CD14-positive monocyte (primary cell): ENCODE results near the gene FGF14. TPM values are rescaled to one million over a fixed set of nuclear protein-coding genes. Genes with fewer than 3 reads are reported as not detected.

ENCODE experiments used
- DNase-seq, 3 donors: peaks; one replicate each; pipeline ENCODE4 v3.0.0-alpha.2; 2011 to 2022
- H2AFZ ChIP-seq: 2 replicates; pipeline ENCODE4 v1.6.0; 2012; ENCODE audit warnings: mild to moderate bottlenecking, low read depth, low read length, inconsistent platforms; ENCODE audit not compliant: insufficient read depth, poor library complexity, severe bottlenecking
- H3K27ac ChIP-seq, 2 donors: 1 replicate in 1 of 2; 2 replicates in 1 of 2; pipeline ENCODE4 v1.5.1; 2012 to 2013; ENCODE audit warnings: low read length in 2 of 2, control low read depth in 1 of 2, inconsistent platforms in 1 of 2, low read depth in 1 of 2, mild to moderate bottlenecking in 1 of 2
- H3K27me3 ChIP-seq, 2 donors: one replicate each; pipeline versions ENCODE4 v1.6.0 to v1.6.1; 2011 to 2013; ENCODE audit warnings: low read length in 2 of 2; ENCODE audit not compliant: control insufficient read depth in 2 of 2, insufficient read depth in 2 of 2
- H3K36me3 ChIP-seq, 2 donors: replicated peaks in 1 of 2; 1 replicate in 1 of 2; 2 replicates in 1 of 2; pipeline versions ENCODE4 v1.5.1 to v1.6.1; 2012 to 2013; ENCODE audit warnings: low read length in 2 of 2, control low read depth in 1 of 2, inconsistent platforms in 1 of 2, mild to moderate bottlenecking in 1 of 2; ENCODE audit not compliant: insufficient read depth in 2 of 2, control insufficient read depth in 1 of 2
- H3K4me1 ChIP-seq, 2 donors: 1 replicate in 1 of 2; 2 replicates in 1 of 2; pipeline versions ENCODE4 v1.5.1 to v1.6.1; 2012 to 2013; ENCODE audit warnings: low read length in 2 of 2, control low read depth in 1 of 2, inconsistent platforms in 1 of 2, mild to moderate bottlenecking in 1 of 2, moderate library complexity in 1 of 2; ENCODE audit not compliant: insufficient read depth in 2 of 2, control insufficient read depth in 1 of 2
- H3K4me2 ChIP-seq: replicated peaks from 2 replicates; pipeline ENCODE3; 2012; ENCODE audit warnings: low read length, moderate library complexity, mild to moderate bottlenecking; ENCODE audit not compliant: poor library complexity, severe bottlenecking; ENCODE audit errors: extremely low read depth
- H3K4me3 ChIP-seq, 3 experiments: fragments of 200-600 bp in 1 of 3; sonication (generic) in 1 of 3; replicated peaks in 1 of 3; 1 replicate in 2 of 3; 2 replicates in 1 of 3; pipeline ENCODE4 v1.5.1; 2011 to 2013; ENCODE audit warnings: low read length in 3 of 3, mild to moderate bottlenecking in 3 of 3, control low read depth in 2 of 3, low read depth in 2 of 3, inconsistent platforms in 1 of 3, moderate library complexity in 1 of 3
- H3K79me2 ChIP-seq: 2 replicates; pipeline ENCODE4 v1.6.0; 2012; ENCODE audit warnings: mild to moderate bottlenecking, control low read depth, inconsistent platforms, low read length, moderate library complexity; ENCODE audit not compliant: insufficient read depth
- H3K9ac ChIP-seq: 2 replicates; pipeline ENCODE4 v1.6.0; 2017; ENCODE audit warnings: low read length, mild to moderate bottlenecking; ENCODE audit not compliant: insufficient read depth, poor library complexity, severe bottlenecking
- H3K9me3 ChIP-seq, 2 donors: replicated peaks in 1 of 2; 1 replicate in 1 of 2; 2 replicates in 1 of 2; pipeline versions ENCODE4 v1.5.1 to v1.6.1; 2012 to 2013; ENCODE audit warnings: low read length in 2 of 2, control low read depth in 1 of 2; ENCODE audit not compliant: control insufficient read depth in 1 of 2, insufficient read depth in 1 of 2
- H4K20me1 ChIP-seq: 2 replicates; pipeline ENCODE4 v1.6.0; 2012; ENCODE audit warnings: mild to moderate bottlenecking, low read length, control low read depth, moderate library complexity; ENCODE audit not compliant: insufficient read depth
- H3K27ac Mint-ChIP-seq, 7 donors: one replicate each; pipeline ENCODE4 v1.8.0; 2020; ENCODE audit warnings: mild to moderate bottlenecking in 7 of 7, mixed read lengths in 7 of 7, moderate library complexity in 6 of 7, inconsistent platforms in 2 of 7
- H3K27me3 Mint-ChIP-seq, 3 donors: one replicate each; pipeline ENCODE4 v1.8.0; 2021 to 2022; ENCODE audit warnings: low read depth in 3 of 3, mild to moderate bottlenecking in 3 of 3, mixed read lengths in 3 of 3, moderate library complexity in 3 of 3, inconsistent platforms in 1 of 3
- H3K36me3 Mint-ChIP-seq, 2 donors: one replicate each; pipeline ENCODE4 v1.8.0; 2020; ENCODE audit warnings: mixed read lengths in 2 of 2, inconsistent platforms in 1 of 2, mild to moderate bottlenecking in 1 of 2
- H3K4me1 Mint-ChIP-seq: one replicate; pipeline ENCODE4 v1.8.0; 2020; ENCODE audit warnings: mild to moderate bottlenecking, mixed read lengths
- H3K4me3 Mint-ChIP-seq, 2 donors: one replicate each; pipeline ENCODE4 v1.8.0; 2020; ENCODE audit warnings: mild to moderate bottlenecking in 2 of 2, mixed read lengths in 2 of 2, moderate library complexity in 1 of 2
- H3K9me3 Mint-ChIP-seq, 7 donors: one replicate each; pipeline ENCODE4 v1.8.0; 2020 to 2022; ENCODE audit warnings: mixed read lengths in 7 of 7, mild to moderate bottlenecking in 6 of 7, moderate library complexity in 6 of 7, inconsistent platforms in 2 of 7
- CTCF ChIP-seq: fragments of 200-600 bp; IDR thresholded peaks from one replicate; pipeline ENCODE4 v1.8.0; 2022; ENCODE audit warnings: antibody characterized with exemption, mild to moderate bottlenecking
- WGBS: methylation state at CpG from one replicate; pipeline ENCODE4 v1.1.5; 2013; ENCODE audit warnings: missing lambda C conversion rate; ENCODE audit not compliant: insufficient coverage; 5-methylcytosine and 5-hydroxymethylcytosine counted together
- intact Hi-C, 2 donors: fragments of 100-400 bp; cut with micrococcal nuclease; formaldehyde crosslinking; loops; one replicate each; pipeline versions ENCODE4 v1.15.0 to v1.15.1; 2023
- polyA plus RNA-seq, 3 donors: library from polyadenylated mRNA; depleted of rRNA in 1 of 3; unstranded in 2 of 3; stranded (reverse) in 1 of 3; fragments of 300-500 nt in 2 of 3; fragments of >200 nt in 1 of 3; fragmentation: Illumina TruSeq in 2 of 3; gene quantifications; 1 replicate in 2 of 3; 2 replicates in 1 of 3; pipeline ENCODE4 v1.2.3, GENCODE V29; 2012 to 2021

Gene FGF14
- polyA plus RNA-seq, 3 donors: not detected

GRCh38 chr13:102354011-102354410 is 47.8 kb downstream of the FGF14 start:
- no peak for DNase-seq
- no peak overlapping the region for H2AFZ ChIP-seq
- H3K4me2 ChIP-seq: no peak overlapping the region
- Mint-ChIP-seq H3K4me3 (no peak overlapping the region), H3K27me3 (peaks cover 1 to 2% (median 2%) of the 10 kb centered on the region in 3 donors), H3K9me3 (peaks cover 0 to 3% (median 0%) of the 10 kb centered on the region in 7 donors), H3K36me3 (no peaks in the 10 kb centered on the region), H3K27ac (no peak overlapping the region), H3K4me1 (no peaks in the 10 kb centered on the region)
- intact Hi-C loops: no loop called here
- WGBS: 89% methylated on average over 1 of the region's 1 CpG
- no peaks in the 10 kb centered on the region for H4K20me1 ChIP-seq
- TF ChIP-seq CTCF: no peak
- H3K4me3 ChIP-seq: no peak overlapping the region
- H3K79me2 ChIP-seq: no peaks in the 10 kb centered on the region
- no peak overlapping the region for H3K9ac ChIP-seq
- no peaks in the 10 kb centered on the region for H3K9me3 ChIP-seq
- no peak overlapping the region for H3K27ac ChIP-seq
- no peaks in the 10 kb centered on the region for H3K4me1 ChIP-seq
- H3K27me3 ChIP-seq: no peaks in the 10 kb centered on the region
- no peaks in the 10 kb centered on the region for H3K36me3 ChIP-seq

GRCh38 chr13:102351521-102351920 is 50.3 kb downstream of the FGF14 start:
- Histone ChIP-seq H3K9ac (no peak overlapping the region), H2AFZ (no peak overlapping the region), H3K79me2 (no peaks in the 10 kb centered on the region), H3K9me3 (no peaks in the 10 kb centered on the region), H3K4me1 (no peaks in the 10 kb centered on the region), H3K4me3 (no peak overlapping the region), H3K27ac (no peak overlapping the region), H3K36me3 (no peaks in the 10 kb centered on the region), H3K4me2 (no peak overlapping the region), H3K27me3 (no peaks in the 10 kb centered on the region), H4K20me1 (no peaks in the 10 kb centered on the region)
- Mint-ChIP-seq H3K27ac (no peak overlapping the region), H3K4me1 (no peaks in the 10 kb centered on the region), H3K36me3 (no peaks in the 10 kb centered on the region), H3K4me3 (no peak overlapping the region), H3K9me3 (peaks cover 0 to 8% (median 0%) of the 10 kb centered on the region in 7 donors), H3K27me3 (peaks cover 1 to 4% (median 2%) of the 10 kb centered on the region in 3 donors)
- no peak for TF ChIP-seq CTCF
- 83% methylated on average over 4 of the region's 5 CpGs for WGBS
- intact Hi-C loops: no loop called here
- no peak for DNase-seq
